ENCODE data around the gene TTC7B. TPM values are rescaled to one million over a fixed set of nuclear protein-coding genes. Genes with fewer than 3 reads are reported as not detected.

The TTC7B gene
- total and polyA plus RNA-seq, 2 donors (not counting 1 experiment from before 2014, with no cell fraction given): 0.36 to 3.2 TPM

DNA sequence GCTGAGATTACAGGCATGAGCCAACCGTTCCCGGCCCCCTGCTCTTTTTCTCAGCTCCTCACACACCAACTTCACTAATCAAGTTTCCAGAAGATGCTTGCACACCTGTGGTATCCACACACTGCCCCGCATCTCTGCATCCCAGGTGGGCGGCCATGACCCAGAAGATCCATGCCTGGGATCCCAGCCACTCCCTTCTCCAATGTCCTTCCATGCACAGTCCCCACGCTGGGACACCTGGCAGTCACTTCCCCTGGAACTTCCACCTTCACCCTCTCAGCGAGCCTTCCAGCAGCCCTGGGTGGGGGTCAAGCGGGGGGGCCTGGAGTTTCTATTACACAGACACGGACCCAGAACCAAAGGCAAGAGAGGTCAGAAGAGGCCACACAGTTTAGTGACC is 311.6 kb downstream of the TTC7B start:
- intact Hi-C loops (cut with micrococcal nuclease): no loop called here
- Histone ChIP-seq H3K27me3 (replicated peaks in 1 of 4; ENCODE audit: control extremely low read depth in 1 of 4, control insufficient read depth in 3 of 4, insufficient read depth in 4 of 4, low read length in 3 of 4) (peaks cover 0 to 25% (median 2%) of the 10 kb centered on the region in 4 experiments), H3K4me1 (ENCODE audit: control insufficient read depth in 2 of 2, insufficient read depth in 2 of 2, low read length in 2 of 2) (peaks cover 0 to 3% of the 10 kb centered on the region in 2 donors), H3K4me3 (ENCODE audit: control extremely low read depth in 1 of 5, extremely low read depth in 1 of 5, insufficient read depth in 1 of 5, low read depth in 2 of 5, low read length in 4 of 5) (no peak overlapping the region), H3K27ac (ENCODE audit: low read length in 2 of 2) (no peak overlapping the region), H3K9me3 (ENCODE audit: control extremely low read depth in 1 of 3, control insufficient read depth in 2 of 3, insufficient read depth in 1 of 3, low read length in 2 of 3) (peaks cover 0 to 3% (median 0%) of the 10 kb centered on the region in 3 donors), H3K36me3 (replicated peaks in 1 of 2; ENCODE audit: control extremely low read depth in 1 of 2, control insufficient read depth in 1 of 2, extremely low read depth in 1 of 2, insufficient read depth in 2 of 2, low read length in 1 of 2) (no peaks in the 10 kb centered on the region), H3K79me2 (ENCODE audit: control insufficient read depth, insufficient read depth, low read length) (no peaks in the 10 kb centered on the region), H3K9ac (ENCODE audit: low read length) (no peak overlapping the region), H2AFZ (ENCODE audit: insufficient read depth, low read depth, low read length, poor library complexity, severe bottlenecking) (no peak overlapping the region), H3K4me2 (replicated peaks; ENCODE audit: low read depth, low read length, poor library complexity, severe bottlenecking) (no peak overlapping the region), H4K20me1 (ENCODE audit: control insufficient read depth, insufficient read depth, low read length, poor library complexity, severe bottlenecking) (no peaks in the 10 kb centered on the region)
- Mint-ChIP-seq H3K27me3 (peaks cover 34% of the 10 kb centered on the region), H3K4me3 (no peak overlapping the region), H3K27ac (no peak overlapping the region), H3K4me1 (no peaks in the 10 kb centered on the region), H3K9me3 (ENCODE audit: insufficient read depth) (no peaks in the 10 kb centered on the region)
- TF ChIP-seq EZH2 (IDR thresholded peaks at IDR 0.05; ENCODE audit: borderline replicate concordance, insufficient read depth, low read depth, low read length, poor library complexity, severe bottlenecking): no peak
- TF ChIP-seq, protein P1, sequence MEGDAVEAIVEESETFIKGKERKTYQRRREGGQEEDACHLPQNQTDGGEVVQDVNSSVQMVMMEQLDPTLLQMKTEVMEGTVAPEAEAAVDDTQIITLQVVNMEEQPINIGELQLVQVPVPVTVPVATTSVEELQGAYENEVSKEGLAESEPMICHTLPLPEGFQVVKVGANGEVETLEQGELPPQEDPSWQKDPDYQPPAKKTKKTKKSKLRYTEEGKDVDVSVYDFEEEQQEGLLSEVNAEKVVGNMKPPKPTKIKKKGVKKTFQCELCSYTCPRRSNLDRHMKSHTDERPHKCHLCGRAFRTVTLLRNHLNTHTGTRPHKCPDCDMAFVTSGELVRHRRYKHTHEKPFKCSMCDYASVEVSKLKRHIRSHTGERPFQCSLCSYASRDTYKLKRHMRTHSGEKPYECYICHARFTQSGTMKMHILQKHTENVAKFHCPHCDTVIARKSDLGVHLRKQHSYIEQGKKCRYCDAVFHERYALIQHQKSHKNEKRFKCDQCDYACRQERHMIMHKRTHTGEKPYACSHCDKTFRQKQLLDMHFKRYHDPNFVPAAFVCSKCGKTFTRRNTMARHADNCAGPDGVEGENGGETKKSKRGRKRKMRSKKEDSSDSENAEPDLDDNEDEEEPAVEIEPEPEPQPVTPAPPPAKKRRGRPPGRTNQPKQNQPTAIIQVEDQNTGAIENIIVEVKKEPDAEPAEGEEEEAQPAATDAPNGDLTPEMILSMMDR (IDR thresholded peaks at IDR 0.05): no peak
- DNase-seq (no peak), ATAC-seq (ENCODE audit: low read depth) (no peak)
- ChIA-PET CTCF (no interaction called here), POLR2A (no interaction called here)
- 94% methylated on average over 8 of the region's 8 CpGs for WGBS (ENCODE audit: insufficient coverage)

DNA sequence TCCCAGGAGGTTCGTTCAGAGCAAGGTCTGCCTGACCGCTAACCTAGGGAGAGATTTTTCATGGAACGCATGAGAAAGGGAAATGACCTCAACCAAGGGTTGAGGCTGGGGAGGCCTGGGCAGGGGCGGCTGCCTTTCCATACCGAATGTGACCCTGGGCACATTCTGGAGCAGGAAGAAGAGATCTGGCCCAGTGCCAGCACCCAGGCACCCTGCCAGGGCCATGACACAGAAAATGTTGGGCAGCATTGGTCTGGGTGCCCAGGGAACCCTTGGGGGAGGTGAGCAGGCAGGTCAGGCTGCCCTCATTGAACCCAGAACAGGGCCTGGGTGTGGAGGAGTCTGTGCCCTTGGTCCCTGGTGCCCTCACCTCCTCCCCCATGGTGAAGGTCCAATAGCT is 312.6 kb downstream of the TTC7B start:
- intact Hi-C loops (cut with micrococcal nuclease): no loop called here
- no peak overlapping the region for H3K9ac ChIP-seq (ENCODE audit: low read length)
- H3K4me1 Mint-ChIP-seq: no peaks in the 10 kb centered on the region
- peaks cover 0 to 3% of the 10 kb centered on the region in 2 donors for H3K4me1 ChIP-seq (ENCODE audit: control insufficient read depth in 2 of 2, insufficient read depth in 2 of 2, low read length in 2 of 2)
- peaks cover 35% of the 10 kb centered on the region for H3K27me3 Mint-ChIP-seq
- no peaks in the 10 kb centered on the region for H4K20me1 ChIP-seq (ENCODE audit: control insufficient read depth, insufficient read depth, low read length, poor library complexity, severe bottlenecking)
- H3K79me2 ChIP-seq (ENCODE audit: control insufficient read depth, insufficient read depth, low read length): no peaks in the 10 kb centered on the region
- ChIA-PET CTCF (no interaction called here), POLR2A (no interaction called here)
- H3K4me3 Mint-ChIP-seq: no peak overlapping the region
- H3K9me3 Mint-ChIP-seq (ENCODE audit: insufficient read depth): no peaks in the 10 kb centered on the region
- TF ChIP-seq, protein P1 (IDR thresholded peaks at IDR 0.05): no peak
- TF ChIP-seq EZH2 (IDR thresholded peaks at IDR 0.05; ENCODE audit: borderline replicate concordance, insufficient read depth, low read depth, low read length, poor library complexity, severe bottlenecking): no peak
- H3K27ac ChIP-seq (ENCODE audit: low read length in 2 of 2): no peak overlapping the region
- H3K27me3 ChIP-seq (replicated peaks in 1 of 4; ENCODE audit: control extremely low read depth in 1 of 4, control insufficient read depth in 3 of 4, insufficient read depth in 4 of 4, low read length in 3 of 4): peaks cover 0 to 25% (median 2%) of the 10 kb centered on the region in 4 experiments
- peaks cover 0 to 3% (median 0%) of the 10 kb centered on the region in 3 donors for H3K9me3 ChIP-seq (ENCODE audit: control extremely low read depth in 1 of 3, control insufficient read depth in 2 of 3, insufficient read depth in 1 of 3, low read length in 2 of 3)
- H3K4me2 ChIP-seq (replicated peaks; ENCODE audit: low read depth, low read length, poor library complexity, severe bottlenecking): no peak overlapping the region
- ATAC-seq (ENCODE audit: low read depth) (no peak), DNase-seq (no peak)
- no peak overlapping the region for H3K4me3 ChIP-seq (ENCODE audit: control extremely low read depth in 1 of 5, extremely low read depth in 1 of 5, insufficient read depth in 1 of 5, low read depth in 2 of 5, low read length in 4 of 5)
- H3K27ac Mint-ChIP-seq: no peak overlapping the region
- no peak overlapping the region for H2AFZ ChIP-seq (ENCODE audit: insufficient read depth, low read depth, low read length, poor library complexity, severe bottlenecking)
- 90% methylated on average over 4 of the region's 5 CpGs for WGBS (ENCODE audit: insufficient coverage)
- no peaks in the 10 kb centered on the region for H3K36me3 ChIP-seq (replicated peaks in 1 of 2; ENCODE audit: control extremely low read depth in 1 of 2, control insufficient read depth in 1 of 2, extremely low read depth in 1 of 2, insufficient read depth in 2 of 2, low read length in 1 of 2)
